ENCODE measurements around the gene CDC25B. TPM values are rescaled to one million over a fixed set of nuclear protein-coding genes. Genes with fewer than 3 reads are reported as not detected.
A peak's percentile ranks its signal among the peaks of the same experiment; 100 is the strongest.

CDC25B gene
- total and polyA plus RNA-seq, 2 of the 13 experiments (the other 11 are each of a cell fraction or from before 2014, with no cell fraction given): 14.5 to 19.4 TPM

DNA sequence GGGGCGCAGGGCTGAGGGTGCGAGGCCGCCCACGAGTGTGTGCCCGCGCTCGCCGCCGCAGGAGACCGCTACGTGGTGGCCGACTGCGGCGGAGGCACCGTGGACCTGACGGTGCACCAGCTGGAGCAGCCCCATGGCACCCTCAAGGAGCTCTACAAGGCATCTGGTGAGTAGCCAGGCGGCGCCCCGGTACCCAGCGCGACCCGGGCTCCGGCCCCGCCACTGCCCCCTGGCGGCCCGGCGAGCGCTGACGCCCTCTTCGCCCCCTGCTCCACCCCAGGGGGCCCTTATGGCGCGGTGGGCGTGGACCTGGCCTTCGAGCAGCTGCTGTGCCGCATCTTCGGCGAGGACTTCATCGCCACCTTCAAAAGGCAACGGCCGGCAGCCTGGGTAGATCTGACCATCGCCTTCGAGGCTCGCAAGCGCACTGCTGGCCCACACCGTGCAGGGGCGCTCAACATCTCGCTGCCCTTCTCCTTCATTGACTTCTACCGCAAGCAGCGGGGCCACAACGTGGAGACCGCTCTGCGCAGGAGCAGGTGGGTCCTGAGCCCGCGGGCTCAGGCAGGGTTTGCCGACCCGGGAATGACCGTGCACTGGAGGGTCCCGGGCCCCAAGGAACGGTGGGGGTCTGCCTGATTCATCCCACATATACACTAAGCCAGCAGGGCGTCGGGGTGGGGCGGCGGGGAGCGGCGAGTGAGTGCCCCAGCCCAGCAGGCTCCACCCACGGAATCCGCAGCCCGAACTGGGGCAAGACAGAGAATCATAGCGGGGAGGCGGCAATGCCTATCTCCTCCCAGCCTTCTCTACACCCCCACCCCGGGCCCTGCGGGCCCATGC, 46.2 kb upstream of the CDC25B start:
- H2AFZ ChIP-seq (ENCODE audit: low read length): no peak overlapping the region
- ChIA-PET CTCF (ENCODE audit: low intra/inter-chr PET ratio, low total read pairs) (interaction anchor here (1.3 to 2.9 kb wide), 7 partner anchors 19 to 73 kb away, joined by 5 to 45 read pairs (median 9); partner anchors contain the start of genes ADISSP, AP5S1 and SPEF1), POLR2A (interaction anchor here (1.2 to 2.8 kb wide), 3 partner anchors 9 to 19 kb away, joined by 4 to 13 read pairs (median 11); partner anchors contain the start of gene ADISSP)
- H3K9ac ChIP-seq (ENCODE audit: insufficient read depth, low read depth, low read length): peak overlapping the region; percentile 38; the same call in 1 of the 2 replicates
- H3K27me3 ChIP-seq (ENCODE audit: control insufficient read depth in 1 of 2, insufficient read depth in 2 of 2, low read length in 2 of 2): peaks cover 6 to 36% of the 10 kb centered on the region in 2 experiments; a peak in 4 of 5 replicates
- ATAC-seq (peak; percentile 81), DNase-seq (ENCODE audit: low spot score) (peak; percentile 56), FAIRE-seq (no peak)
- H3K79me2 ChIP-seq (ENCODE audit: insufficient read depth, low read length): no peaks in the 10 kb centered on the region
- intact Hi-C loops (cut with micrococcal nuclease; ENCODE audit: unreplicated experiment) (loop anchor here (1.0 kb wide), 2 partner anchors 34 to 74 kb away; no protein-coding TSS in a partner anchor), in situ Hi-C loops (cut with HindIII; ENCODE audit: extremely low pct_ligation_motif_present, low pct_unique_long_range_greater_than_20kb) (no loop called here)
- H4K20me1 ChIP-seq (ENCODE audit: insufficient read depth, low read length): no peaks in the 10 kb centered on the region
- H3K9me3 ChIP-seq (ENCODE audit: low read length): no peaks in the 10 kb centered on the region
- no peak overlapping the region for H3K27ac ChIP-seq (ENCODE audit: extremely low read length, insufficient read depth, low read length)
- H3K36me3 ChIP-seq (replicated peaks in 1 of 2; ENCODE audit: control insufficient read depth in 1 of 2, insufficient read depth in 2 of 2, low read length in 2 of 2): peaks cover 4 to 5% of the 10 kb centered on the region in 2 experiments; a peak in 3 of 5 replicates
- H3K4me1 ChIP-seq (ENCODE audit: insufficient read depth, low read length): peaks cover 44% of the 10 kb centered on the region
- H3K4me3 ChIP-seq (replicated peaks in 1 of 3; ENCODE audit: insufficient read depth in 1 of 3, low read depth in 2 of 3, low read length in 3 of 3): peak overlapping the region; percentile 25 to 73 (median 42); a peak in 5 of 6 replicates
- H3K4me2 ChIP-seq (ENCODE audit: low read depth, low read length): peak overlapping the region; percentile 86
- BruUV-seq (replicated peaks): no TSS peak
- 39% methylated on average over 47 of the region's 72 CpGs for whole genome bisulfite sequencing (ENCODE audit: low lambda C conversion rate)
- TF ChIP-seq CSRNP1 (CRISPR knock-in tag; IDR thresholded peaks at IDR 0.05) (peak; percentile 90; the same call in 1 of the 2 replicates), TEF (CRISPR knock-in tag; IDR thresholded peaks at IDR 0.05) (no peak), ZNF138 (CRISPR knock-in tag; IDR thresholded peaks at IDR 0.05; ENCODE audit: low read depth) (no peak), ZNF296 (CRISPR knock-in tag; conservative IDR thresholded peaks at IDR 0.05) (no peak; the same call in 1 of the 2 replicates), RARA (CRISPR knock-in tag; IDR thresholded peaks at IDR 0.05) (0 out of 2 replicates have a peak, but pooled peaks have one; percentile 8), ZC3H13 (CRISPR knock-in tag; IDR thresholded peaks at IDR 0.05) (peak; percentile 94), MTF1 (CRISPR knock-in tag; IDR thresholded peaks at IDR 0.05) (no peak), IRF1 (CRISPR knock-in tag; IDR thresholded peaks at IDR 0.05; ENCODE audit: low read depth) (no peak), SP1 (IDR thresholded peaks at IDR 0.05) (no peak), SP1 (CRISPR knock-in tag; IDR thresholded peaks at IDR 0.05) (peak; percentile 86), EP300 (IDR thresholded peaks at IDR 0.05; ENCODE audit: low read depth in 2 of 2, low read length in 2 of 2) (no peak), EP300 (CRISPR knock-in tag; IDR thresholded peaks at IDR 0.05; ENCODE audit: borderline replicate concordance) (no peak), MAF1 (CRISPR knock-in tag; IDR thresholded peaks at IDR 0.05; ENCODE audit: borderline replicate concordance) (no peak), FOXA1 (IDR thresholded peaks at IDR 0.05) (no peak), FOXA1 (CRISPR knock-in tag; IDR thresholded peaks at IDR 0.05) (peak; percentile 13; the same call in 1 of the 2 replicates)
- TF ChIP-seq, protein P1, sequence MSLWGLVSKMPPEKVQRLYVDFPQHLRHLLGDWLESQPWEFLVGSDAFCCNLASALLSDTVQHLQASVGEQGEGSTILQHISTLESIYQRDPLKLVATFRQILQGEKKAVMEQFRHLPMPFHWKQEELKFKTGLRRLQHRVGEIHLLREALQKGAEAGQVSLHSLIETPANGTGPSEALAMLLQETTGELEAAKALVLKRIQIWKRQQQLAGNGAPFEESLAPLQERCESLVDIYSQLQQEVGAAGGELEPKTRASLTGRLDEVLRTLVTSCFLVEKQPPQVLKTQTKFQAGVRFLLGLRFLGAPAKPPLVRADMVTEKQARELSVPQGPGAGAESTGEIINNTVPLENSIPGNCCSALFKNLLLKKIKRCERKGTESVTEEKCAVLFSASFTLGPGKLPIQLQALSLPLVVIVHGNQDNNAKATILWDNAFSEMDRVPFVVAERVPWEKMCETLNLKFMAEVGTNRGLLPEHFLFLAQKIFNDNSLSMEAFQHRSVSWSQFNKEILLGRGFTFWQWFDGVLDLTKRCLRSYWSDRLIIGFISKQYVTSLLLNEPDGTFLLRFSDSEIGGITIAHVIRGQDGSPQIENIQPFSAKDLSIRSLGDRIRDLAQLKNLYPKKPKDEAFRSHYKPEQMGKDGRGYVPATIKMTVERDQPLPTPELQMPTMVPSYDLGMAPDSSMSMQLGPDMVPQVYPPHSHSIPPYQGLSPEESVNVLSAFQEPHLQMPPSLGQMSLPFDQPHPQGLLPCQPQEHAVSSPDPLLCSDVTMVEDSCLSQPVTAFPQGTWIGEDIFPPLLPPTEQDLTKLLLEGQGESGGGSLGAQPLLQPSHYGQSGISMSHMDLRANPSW (CRISPR knock-in tag; IDR thresholded peaks at IDR 0.05; ENCODE audit: borderline replicate concordance): no peak
- TF ChIP-seq, protein P2, sequence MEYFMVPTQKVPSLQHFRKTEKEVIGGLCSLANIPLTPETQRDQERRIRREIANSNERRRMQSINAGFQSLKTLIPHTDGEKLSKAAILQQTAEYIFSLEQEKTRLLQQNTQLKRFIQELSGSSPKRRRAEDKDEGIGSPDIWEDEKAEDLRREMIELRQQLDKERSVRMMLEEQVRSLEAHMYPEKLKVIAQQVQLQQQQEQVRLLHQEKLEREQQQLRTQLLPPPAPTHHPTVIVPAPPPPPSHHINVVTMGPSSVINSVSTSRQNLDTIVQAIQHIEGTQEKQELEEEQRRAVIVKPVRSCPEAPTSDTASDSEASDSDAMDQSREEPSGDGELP (IDR thresholded peaks at IDR 0.05; ENCODE audit: borderline replicate concordance, low read depth): no peak

All from HepG2 (cell line).